ENCODE results near the gene TRIM44. TPM values are rescaled to one million over a fixed set of nuclear protein-coding genes. Genes with fewer than 3 reads are reported as not detected.

TRIM44 gene
- 34.7 and 39.4 TPM in 2 replicates for total RNA-seq

GRCh38 chr11:35662649-35663407 is at the start of gene TRIM44:
Gene TRIM44, plus strand, starts transcription at chr11:35662775. Its CDS starts 337 bp downstream, at chr11:35663112.
- intact Hi-C loops (cut with micrococcal nuclease) = loop anchor here (1.0 to 5.0 kb wide), 14 partner anchors 47 to 1610 kb away; partner anchors contain the start of genes APIP, CAT, COMMD9 and PDHX

DNA sequence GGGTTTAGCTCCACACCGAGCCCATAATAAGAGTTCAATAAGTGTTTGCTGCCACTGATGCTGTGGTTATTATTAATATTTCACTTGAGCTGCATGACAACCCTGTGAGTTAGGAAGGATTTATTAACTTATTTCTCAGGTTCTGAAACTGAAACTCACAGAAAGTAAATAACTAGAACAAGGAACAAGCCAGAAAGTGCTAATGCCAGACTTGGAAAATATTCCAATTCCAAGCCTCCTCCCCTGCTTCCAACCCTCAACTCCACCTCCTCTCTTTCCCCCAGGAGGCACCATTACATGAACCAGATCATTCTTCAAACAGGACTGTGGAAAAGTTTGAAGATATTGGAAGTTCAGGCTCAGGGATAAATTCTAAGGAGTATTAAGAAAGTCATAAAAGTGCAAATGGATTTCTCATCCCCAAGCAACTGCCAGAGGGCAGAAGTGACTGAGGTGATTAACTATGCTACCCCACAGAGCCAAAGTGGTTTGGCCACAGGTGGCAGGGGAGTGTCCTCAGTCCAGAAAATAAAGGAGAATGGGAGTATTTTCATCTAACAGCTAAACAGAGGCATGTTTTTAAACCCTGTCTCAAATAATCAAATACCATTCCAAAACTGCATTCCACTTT is 47.5 kb upstream of the TRIM44 start:
- intact Hi-C loops (cut with micrococcal nuclease) = loop anchor here (5.0 kb wide), 4 partner anchors 332 to 1132 kb away; partner anchors contain the start of genes APIP and PDHX

- intact Hi-C loops (cut with micrococcal nuclease) = loop anchor here (1.0 to 5.0 kb wide), 11 partner anchors 46 to 1131 kb away; partner anchors contain the start of genes APIP, PDHX and TRIM44
These were observed 46.4 kb upstream of the TRIM44 start for GRCh38 chr11:35615921-35616900.

DNA sequence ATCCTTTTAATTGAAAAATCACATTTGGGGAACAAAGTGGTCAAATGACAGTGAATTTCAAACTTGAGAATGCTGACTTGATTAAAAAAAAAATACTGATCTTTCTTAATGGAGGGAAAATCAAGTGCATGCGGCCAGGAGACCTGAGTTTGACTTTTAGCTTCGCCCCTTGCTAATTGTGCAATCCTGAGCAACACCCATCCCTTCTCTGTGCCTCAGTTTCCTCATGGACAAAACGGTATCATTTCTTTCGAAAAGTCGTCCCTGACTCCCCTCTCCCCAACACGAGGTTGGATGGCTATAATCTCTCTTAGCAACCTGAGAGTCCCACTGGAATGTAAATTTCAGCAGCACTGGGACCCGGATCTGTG is 45.3 kb upstream of the TRIM44 start:
- intact Hi-C loops (cut with micrococcal nuclease) = loop anchor here (2.0 to 5.0 kb wide), 5 partner anchors 330 to 1130 kb away; partner anchors contain the start of genes APIP and PDHX

DNA sequence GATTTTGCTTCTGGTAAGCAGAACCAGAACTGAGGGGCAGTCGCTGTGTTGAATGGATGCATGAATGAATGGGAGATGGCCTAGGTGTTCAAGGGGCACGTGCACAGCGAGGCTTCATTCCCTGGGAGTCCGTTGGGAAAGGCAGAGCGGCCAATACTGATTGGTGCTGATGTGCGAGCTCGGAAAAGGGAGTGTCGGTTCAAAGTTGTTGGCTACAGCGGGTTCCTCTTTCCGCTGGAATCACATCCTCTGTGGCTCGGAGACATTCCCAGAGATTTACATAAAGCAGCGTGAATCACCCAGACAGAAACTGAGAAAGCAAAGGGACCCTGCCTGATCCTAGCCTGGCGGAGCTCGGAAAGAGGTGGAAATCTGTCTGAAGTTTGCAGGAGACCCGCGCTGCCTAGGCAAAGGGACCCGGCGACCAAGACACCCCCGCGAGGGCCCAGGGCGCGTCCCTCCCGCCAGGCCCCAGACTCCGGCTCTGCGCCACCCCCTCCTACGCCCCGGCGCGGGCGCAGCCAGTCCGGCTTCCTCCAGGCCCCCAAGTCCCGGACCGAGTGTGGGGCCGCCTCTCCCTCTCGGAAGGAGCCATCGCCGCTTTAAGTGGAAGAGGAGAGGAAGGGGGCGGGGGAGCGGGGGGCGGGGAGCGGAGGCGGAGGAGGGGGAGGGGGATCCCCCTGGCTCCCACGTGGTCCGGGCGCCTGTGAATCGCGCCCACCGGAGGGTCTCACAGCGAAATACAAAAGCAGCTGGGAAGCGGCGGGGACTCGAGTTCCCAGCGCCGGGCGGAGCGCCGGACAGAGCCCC is 44.7 kb upstream of the TRIM44 start, which contains the start of gene FJX1:
Gene FJX1 (plus strand): TSS at position 774 of the 810 bp plus-strand sequence. CDS start 177 bp downstream, outside the sequence.
- intact Hi-C loops (cut with micrococcal nuclease) = loop anchor here (2.0 to 5.0 kb wide), 5 partner anchors 329 to 1129 kb away; partner anchors contain the start of genes APIP and PDHX

- intact Hi-C loops (cut with micrococcal nuclease) = loop anchor here (5.0 kb wide), 4 partner anchors 329 to 1129 kb away; partner anchors contain the start of genes APIP and PDHX
These were observed 44.0 kb upstream of the TRIM44 start for GRCh38 chr11:35618497-35619115.

- intact Hi-C loops (cut with micrococcal nuclease) = loop anchor here (5.0 kb wide), 4 partner anchors 328 to 1128 kb away; partner anchors contain the start of genes APIP and PDHX
These were observed 43.3 kb upstream of the TRIM44 start for GRCh38 chr11:35619116-35619854.

DNA sequence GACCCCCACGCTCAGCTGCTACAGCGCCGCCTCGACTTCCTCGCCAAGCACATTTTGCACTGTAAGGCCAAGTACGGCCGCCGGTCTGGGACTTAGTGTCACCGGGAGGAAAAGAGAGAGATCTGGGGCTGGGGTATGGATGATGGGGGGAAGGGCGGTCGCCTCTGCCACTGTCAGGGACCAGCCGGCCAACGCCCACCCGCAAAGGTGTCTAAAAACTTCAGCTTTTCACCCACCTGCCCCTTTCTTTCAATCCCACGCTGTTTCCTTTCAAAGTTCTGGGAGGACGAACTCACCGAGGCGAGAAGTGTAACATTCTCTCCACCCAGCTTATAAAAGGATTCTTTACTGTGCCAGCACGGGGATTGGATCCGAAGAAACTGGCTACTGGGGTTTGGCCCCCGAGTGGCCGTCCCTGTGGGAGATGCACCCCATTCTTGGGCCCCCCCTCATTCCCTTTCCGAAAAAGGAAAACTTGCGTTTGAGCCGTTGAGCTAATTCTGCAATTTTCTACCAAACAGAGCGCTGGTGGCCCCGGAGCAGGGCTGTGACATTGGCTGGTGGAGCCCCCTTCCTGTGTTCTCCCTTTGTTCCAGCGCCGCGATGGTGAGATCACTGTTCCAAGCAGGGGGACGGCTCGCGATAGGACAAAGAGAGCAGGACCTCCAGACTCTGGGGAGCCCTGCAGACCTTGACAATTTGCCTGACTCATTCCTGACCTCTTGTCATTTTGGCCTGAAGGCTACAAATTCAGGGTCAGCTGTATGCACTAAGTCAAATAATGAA is 42.5 kb upstream of the TRIM44 start:
- intact Hi-C loops (cut with micrococcal nuclease) = loop anchor here (5.0 kb wide), 4 partner anchors 327 to 1127 kb away; partner anchors contain the start of genes APIP and PDHX

DNA sequence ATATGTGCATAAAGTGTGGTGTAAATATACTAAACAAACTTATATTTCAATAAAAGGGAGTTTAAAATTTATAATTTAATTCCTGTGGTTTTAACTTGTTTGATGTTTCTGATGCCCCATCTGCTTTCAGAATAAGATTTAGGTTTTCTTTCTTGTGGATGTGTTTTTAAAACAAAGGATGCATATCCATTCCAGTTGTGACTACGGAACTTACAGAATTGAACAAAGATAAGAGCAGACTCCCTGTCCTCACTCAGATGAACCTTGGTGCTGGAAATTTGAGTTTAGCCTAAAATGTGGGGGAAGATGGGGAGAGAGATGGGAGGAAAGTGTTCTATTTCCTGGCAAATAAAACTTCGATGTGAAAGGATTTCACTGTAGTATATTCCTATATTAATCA is 41.8 kb upstream of the TRIM44 start:
- intact Hi-C loops (cut with micrococcal nuclease) = no loop called here

DNA sequence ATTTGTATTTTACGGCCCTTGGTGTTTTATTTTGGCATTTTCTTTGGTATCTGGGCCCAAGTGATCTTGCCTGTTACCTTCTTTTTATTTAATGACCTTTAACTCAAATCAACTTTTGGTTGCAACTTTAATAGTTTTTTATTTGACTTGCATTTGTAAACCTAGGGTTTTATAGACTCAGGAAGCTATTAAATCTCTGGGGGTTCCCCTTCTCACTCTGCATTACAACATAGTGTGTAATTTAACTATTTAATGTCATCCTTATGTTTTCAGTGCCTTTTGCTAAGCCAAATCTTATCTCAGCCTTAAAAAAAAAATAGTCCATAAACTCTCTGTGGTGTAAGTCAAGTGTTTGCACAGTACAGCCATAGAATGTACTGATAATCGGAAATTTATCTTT is 41.0 kb upstream of the TRIM44 start:
- intact Hi-C loops (cut with micrococcal nuclease) = no loop called here

DNA sequence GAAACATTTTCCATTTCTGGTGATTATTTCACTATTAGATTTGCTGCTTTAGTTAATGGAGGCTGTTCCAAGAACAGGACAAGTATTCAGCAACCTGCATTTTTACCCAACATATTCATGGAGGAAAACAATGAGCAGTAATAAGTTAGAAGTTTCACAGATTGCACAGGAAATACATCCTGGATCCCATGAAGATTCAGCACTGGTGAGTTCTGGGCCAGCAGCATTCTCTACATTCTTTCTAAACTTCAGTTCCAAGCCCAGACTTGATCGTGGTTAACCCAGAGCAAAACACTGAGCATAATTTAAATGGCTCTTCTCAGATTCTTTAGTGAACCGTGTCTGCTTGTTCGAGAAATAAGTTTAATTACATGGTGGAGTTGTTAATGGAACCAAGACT is 40.5 kb upstream of the TRIM44 start:
- intact Hi-C loops (cut with micrococcal nuclease) = no loop called here

GRCh38 chr11:35623621-35624168 is 38.9 kb upstream of the TRIM44 start:
- intact Hi-C loops (cut with micrococcal nuclease) = no loop called here

- intact Hi-C loops (cut with micrococcal nuclease) = no loop called here
These were observed 38.3 kb upstream of the TRIM44 start for GRCh38 chr11:35624316-35624715.

DNA sequence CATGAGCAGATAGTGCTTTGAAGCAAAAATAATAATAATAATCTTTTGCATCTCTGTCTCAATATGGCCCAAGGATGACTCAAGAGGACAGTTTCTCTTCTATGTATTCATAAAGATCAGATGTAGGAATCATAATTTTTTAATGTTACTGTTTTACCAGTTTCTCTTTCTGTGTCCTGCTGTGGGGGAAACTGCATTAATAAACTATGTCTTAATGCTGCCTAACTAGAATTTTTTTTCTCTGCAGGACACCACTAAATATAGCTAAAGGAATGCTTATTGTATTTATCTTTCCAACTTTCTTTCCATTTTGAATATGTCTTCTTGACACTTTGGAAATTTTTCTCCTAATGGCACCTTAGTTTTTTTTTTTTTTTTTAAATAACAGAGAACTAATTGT is 37.8 kb upstream of the TRIM44 start:
- intact Hi-C loops (cut with micrococcal nuclease) = no loop called here

DNA sequence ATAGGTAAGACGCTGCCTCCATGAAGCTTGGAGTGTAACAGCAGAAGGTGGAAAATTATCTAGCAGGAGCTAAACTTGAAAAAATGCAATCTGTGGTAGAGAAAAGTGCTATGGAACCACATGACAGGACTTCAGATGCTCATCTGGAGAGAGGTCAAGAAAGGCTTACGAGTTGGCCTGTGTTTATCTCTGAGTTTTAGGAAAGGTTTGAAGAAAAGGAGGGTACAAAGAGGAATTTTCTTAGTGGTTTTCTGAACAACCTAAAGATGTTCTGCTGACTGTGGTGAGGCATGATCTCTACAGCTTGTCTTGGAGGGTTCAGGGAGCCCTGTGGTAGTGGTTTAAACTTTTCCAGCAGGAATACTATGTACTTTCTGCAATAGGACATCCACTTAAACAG is 36.1 kb upstream of the TRIM44 start:
- intact Hi-C loops (cut with micrococcal nuclease) = no loop called here

GRCh38 chr11:35629511-35629910 is 33.1 kb upstream of the TRIM44 start:
- intact Hi-C loops (cut with micrococcal nuclease) = no loop called here

DNA sequence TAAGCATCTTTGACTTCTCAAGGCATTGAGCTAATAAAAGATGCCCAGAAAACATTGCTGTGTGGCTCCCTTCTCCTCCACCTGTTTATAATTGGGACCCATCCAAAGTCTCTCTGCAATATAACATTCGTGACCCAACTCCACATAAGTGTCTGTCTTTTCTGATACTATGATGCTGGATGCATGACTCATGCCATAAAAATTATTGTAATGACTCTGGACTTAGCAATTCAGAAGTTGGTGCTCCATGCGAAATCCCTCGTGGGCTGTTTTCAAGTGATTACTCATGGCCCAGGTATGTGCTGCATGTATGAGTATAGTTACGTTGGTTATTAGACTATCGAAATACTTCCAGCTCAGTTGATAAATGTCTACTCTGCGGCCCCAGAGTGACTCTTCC is 32.7 kb upstream of the TRIM44 start:
- intact Hi-C loops (cut with micrococcal nuclease) = no loop called here

- intact Hi-C loops (cut with micrococcal nuclease) = no loop called here
These were observed 30.7 kb upstream of the TRIM44 start for GRCh38 chr11:35631891-35632290.
